Central memory CD8-positive, alpha-beta T cell (primary cell): Measurements from ENCODE around the gene MSTN.

Experiments
- ATAC-seq: fragments of 150-1000 bp; cut with Tn5 transposase; replicated peaks from 2 replicates; pipeline ENCODE4 v1.10.0; 2022; ENCODE audit warnings: mild to moderate bottlenecking, moderate FRiP score, moderate number of reproducible peaks; ENCODE audit not compliant: poor library complexity, severe bottlenecking; ENCODE audit errors: extremely low read depth
- DNase-seq, 2 donors: peaks; one replicate each; pipeline ENCODE4 v3.0.0; 2021; ENCODE audit warnings: low spot score in 2 of 2
- H3K27ac Mint-ChIP-seq: one replicate; pipeline ENCODE4 v1.8.0; 2022; ENCODE audit warnings: low read depth, mild to moderate bottlenecking, moderate library complexity, mixed read lengths
- H3K27me3 Mint-ChIP-seq: one replicate; pipeline ENCODE4 v1.8.0; 2022; ENCODE audit warnings: mixed read lengths
- H3K36me3 Mint-ChIP-seq: one replicate; pipeline ENCODE4 v1.8.0; 2022; ENCODE audit warnings: mild to moderate bottlenecking, moderate library complexity, mixed read lengths; ENCODE audit not compliant: insufficient read depth
- H3K4me1 Mint-ChIP-seq: one replicate; pipeline ENCODE4 v1.8.0; 2022; ENCODE audit warnings: mixed read lengths
- H3K4me3 Mint-ChIP-seq: one replicate; pipeline ENCODE4 v1.8.0; 2022; ENCODE audit warnings: mild to moderate bottlenecking, moderate library complexity, mixed read lengths
- H3K9me3 Mint-ChIP-seq: one replicate; pipeline ENCODE4 v1.8.0; 2022; ENCODE audit warnings: mixed read lengths

Gene MSTN

DNA sequence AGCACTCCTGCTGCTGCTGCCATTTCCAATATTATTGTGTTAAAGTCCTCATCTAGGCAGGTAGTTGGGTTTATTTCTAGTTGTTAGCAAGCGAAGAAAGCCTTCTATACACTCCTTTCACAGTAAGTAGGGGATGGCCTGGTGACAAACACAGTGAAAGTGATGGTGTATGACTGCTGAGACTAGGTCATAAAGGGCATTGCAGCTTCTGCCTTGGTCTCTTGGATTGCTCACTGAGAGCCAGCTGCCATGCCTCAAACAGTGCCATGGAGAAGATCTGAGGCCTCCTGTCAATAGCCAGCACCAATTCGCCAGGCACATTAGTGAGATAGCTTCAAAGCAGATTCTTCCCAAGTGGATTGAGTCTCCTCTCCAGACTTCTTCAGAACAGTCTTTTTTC lies 27.6 kb upstream of the MSTN start:
- H3K27me3 Mint-ChIP-seq, result no peaks in the 10 kb centered on the region
- H3K36me3 Mint-ChIP-seq, result no peaks in the 10 kb centered on the region
- H3K4me1 Mint-ChIP-seq, result no peaks in the 10 kb centered on the region
- ATAC-seq (no peak), DNase-seq (no peak)
- H3K9me3 Mint-ChIP-seq, result no peaks in the 10 kb centered on the region
- H3K4me3 Mint-ChIP-seq, result no peak overlapping the region
- H3K27ac Mint-ChIP-seq, result no peak overlapping the region

DNA sequence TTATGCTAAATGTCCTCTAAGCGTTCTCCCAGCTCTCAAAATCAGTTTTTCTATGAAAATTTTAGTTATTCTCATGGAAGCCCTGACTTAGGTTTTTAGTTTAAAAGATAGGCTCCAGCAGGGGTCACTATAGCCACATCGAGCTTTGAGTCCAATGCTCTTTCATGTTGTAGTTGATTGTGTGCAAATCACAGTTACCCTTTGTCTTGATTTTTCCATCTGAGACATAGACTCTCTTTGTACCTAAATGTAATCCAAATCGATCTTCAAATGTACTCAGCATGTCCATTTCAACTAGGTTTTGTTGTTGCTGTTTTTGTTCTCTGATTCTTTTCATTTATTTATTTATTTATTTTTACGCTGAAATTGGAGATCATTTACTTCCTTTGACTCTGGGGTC lies 26.4 kb upstream of the MSTN start:
- H3K4me3 Mint-ChIP-seq, result no peak overlapping the region
- H3K9me3 Mint-ChIP-seq, result no peaks in the 10 kb centered on the region
- H3K27ac Mint-ChIP-seq, result no peak overlapping the region

DNA sequence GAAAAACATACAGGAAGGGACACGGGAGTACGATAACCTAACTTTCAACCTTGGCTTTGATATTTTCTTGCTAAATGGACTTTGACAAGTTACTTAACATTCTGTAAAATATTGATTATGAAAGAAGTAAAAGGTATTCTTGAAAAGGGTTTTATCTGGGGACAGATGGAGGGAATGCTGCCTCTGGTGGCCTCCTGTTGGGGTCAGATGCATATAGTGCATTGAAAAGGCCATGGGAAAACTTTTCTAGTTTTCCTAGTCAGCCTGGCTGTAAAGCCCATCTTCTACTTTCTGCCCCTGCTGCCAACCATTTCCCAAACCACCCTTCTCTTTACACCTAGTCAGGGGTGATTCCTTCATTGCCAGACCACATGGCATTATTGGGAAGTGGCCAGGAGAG lies 22.2 kb upstream of the MSTN start:
- ATAC-seq (no peak), DNase-seq (no peak)
- no peak overlapping the region for H3K27ac Mint-ChIP-seq
- H3K4me3 Mint-ChIP-seq, result no peak overlapping the region
- no peaks in the 10 kb centered on the region for H3K4me1 Mint-ChIP-seq
- no peaks in the 10 kb centered on the region for H3K9me3 Mint-ChIP-seq
- H3K27me3 Mint-ChIP-seq, result peaks cover 27% of the 10 kb centered on the region
- H3K36me3 Mint-ChIP-seq, result no peaks in the 10 kb centered on the region

More for the DNA sequence above, 26.4 kb upstream of the MSTN start:
- ATAC-seq, result no peak
- Mint-ChIP-seq H3K27me3 (no peaks in the 10 kb centered on the region), H3K4me1 (no peaks in the 10 kb centered on the region), H3K36me3 (no peaks in the 10 kb centered on the region)
- no peak for DNase-seq

DNA sequence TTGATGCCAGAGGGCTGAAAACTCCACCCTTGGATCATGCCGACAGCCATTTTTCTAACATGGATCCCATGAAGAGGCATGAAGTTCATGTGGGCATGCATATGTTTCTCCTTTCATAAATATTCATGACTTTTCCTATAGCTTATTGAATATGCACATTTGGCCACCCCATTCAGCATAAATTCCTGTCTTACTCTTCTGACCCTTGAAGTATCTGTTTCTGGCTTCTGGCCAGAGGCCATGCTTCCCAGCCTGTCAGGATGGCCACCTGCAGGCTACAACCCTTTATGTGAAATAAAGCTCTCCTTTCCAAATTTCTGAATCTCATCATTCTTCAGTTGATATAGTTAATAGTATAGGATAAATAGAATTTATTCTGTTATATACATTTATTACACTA lies 19.6 kb upstream of the MSTN start:
- no peaks in the 10 kb centered on the region for H3K9me3 Mint-ChIP-seq
- H3K27me3 Mint-ChIP-seq, result peaks cover 53% of the 10 kb centered on the region
- no peak overlapping the region for H3K4me3 Mint-ChIP-seq
- ATAC-seq (no peak), DNase-seq (no peak)
- no peak overlapping the region for H3K27ac Mint-ChIP-seq
- H3K36me3 Mint-ChIP-seq, result no peaks in the 10 kb centered on the region
- no peaks in the 10 kb centered on the region for H3K4me1 Mint-ChIP-seq

DNA sequence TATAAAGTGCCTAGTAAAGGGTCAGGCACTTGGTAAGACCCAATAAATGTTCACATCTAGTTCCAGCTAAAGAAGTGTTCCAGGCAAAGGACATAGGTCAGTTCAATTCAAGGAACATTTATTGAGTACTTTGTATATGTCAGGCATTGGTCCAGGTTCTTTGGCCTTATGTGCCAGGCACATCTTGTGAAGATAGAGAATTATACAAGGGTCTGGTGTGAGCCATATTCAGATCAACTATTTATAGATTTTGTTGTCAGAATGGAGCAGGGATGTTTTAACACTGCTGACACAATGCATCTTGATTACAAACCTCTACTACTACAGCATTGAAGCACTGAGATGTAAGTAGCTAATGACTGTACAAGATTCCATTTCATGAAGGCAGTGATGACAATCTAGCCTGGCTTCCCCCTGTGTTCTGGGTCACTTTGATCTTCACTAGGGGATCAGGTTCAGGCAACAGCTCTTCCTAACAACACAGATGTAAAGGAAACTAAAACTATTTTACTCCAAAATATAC lies 18.1 kb upstream of the MSTN start:
- ATAC-seq, result no peak
- Mint-ChIP-seq H3K4me1 (no peaks in the 10 kb centered on the region), H3K9me3 (no peaks in the 10 kb centered on the region), H3K4me3 (no peak overlapping the region), H3K27me3 (peaks cover 60% of the 10 kb centered on the region), H3K27ac (no peak overlapping the region), H3K36me3 (no peaks in the 10 kb centered on the region)
- DNase-seq, result no peak

DNA sequence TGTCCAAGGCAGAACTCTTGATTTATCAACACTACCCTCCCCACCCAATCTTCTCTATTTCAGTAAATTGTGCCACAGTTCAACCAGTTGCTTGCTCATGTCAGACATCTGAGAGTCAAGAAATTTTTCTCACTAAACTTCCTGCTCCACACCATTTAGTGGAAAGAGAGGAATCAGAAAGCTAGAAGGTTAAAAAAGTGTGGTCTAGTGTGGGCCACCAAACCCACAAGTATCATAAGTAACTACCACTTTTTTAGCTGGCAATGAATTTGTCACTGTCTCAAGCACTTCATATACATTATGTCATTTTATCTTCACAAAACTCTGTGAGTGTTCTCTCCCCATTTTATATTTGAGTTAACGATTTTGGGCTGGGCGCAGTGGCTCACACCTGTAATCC lies 16.6 kb upstream of the MSTN start:
- H3K27ac Mint-ChIP-seq, result no peak overlapping the region
- no peaks in the 10 kb centered on the region for H3K9me3 Mint-ChIP-seq
- H3K4me3 Mint-ChIP-seq, result no peak overlapping the region
- H3K36me3 Mint-ChIP-seq, result no peaks in the 10 kb centered on the region
- DNase-seq (no peak), ATAC-seq (no peak)
- H3K27me3 Mint-ChIP-seq, result peaks cover 62% of the 10 kb centered on the region
- H3K4me1 Mint-ChIP-seq, result no peaks in the 10 kb centered on the region

DNA sequence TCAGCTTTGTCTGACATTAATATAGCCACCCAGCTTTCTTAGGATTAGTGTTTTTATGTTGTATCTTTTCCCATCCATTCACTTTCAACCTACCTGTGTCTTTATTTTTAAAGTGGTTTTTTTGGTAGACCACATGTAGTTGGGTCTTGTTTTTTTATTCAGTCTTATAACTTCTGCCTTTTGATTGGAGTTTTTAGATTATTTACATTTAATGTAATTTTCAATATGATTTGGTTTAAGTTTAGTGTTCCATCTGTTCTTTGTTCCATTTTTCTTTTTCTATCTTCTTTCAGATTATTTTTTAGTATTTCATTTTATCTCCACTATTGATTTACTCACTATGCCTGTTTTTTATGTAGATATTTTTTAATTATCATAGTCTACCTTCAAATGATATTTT lies 13.1 kb upstream of the MSTN start:
- no peak for DNase-seq
- no peak overlapping the region for H3K4me3 Mint-ChIP-seq
- no peaks in the 10 kb centered on the region for H3K4me1 Mint-ChIP-seq
- peaks cover 54% of the 10 kb centered on the region for H3K27me3 Mint-ChIP-seq
- H3K27ac Mint-ChIP-seq, result no peak overlapping the region
- no peaks in the 10 kb centered on the region for H3K9me3 Mint-ChIP-seq
- H3K36me3 Mint-ChIP-seq, result no peaks in the 10 kb centered on the region
- no peak for ATAC-seq

DNA sequence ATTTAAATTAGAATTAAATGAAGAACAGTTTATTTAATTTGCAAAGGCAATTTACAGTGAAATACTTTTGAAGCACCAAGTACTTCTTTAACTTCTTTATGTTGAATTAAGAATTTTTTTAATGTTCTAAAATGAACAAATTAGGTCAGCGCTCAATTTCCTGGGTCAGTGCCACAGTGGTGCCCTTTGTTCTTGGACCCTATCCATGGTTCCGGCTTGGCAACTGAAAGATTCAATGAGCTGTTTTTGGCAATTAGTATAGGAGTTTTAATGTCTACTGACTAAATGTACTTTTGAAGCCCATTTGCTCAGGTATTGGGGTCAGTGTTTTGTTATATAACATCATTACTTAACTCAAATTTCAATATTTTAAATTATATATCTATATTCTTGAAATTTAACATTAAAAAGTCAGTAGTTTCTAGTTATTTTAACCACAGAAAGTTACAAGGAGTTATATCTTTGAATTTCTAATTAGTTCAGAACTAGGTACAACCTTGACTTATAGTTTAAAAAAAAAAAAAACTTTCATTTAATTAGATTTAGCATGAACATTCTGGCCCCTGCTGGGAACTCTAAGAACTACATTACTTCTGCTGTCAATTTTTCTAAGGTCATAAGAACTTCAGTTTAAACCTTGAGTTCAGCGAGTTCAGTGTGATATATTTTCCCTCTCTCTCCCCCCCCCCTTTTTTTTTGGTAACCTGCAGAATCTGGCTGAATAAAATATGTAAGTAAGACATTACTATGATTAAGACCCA lies 7.6 kb upstream of the MSTN start:
- Mint-ChIP-seq H3K9me3 (no peaks in the 10 kb centered on the region), H3K27me3 (peaks cover 19% of the 10 kb centered on the region), H3K27ac (no peak overlapping the region), H3K36me3 (no peaks in the 10 kb centered on the region), H3K4me3 (no peak overlapping the region), H3K4me1 (no peaks in the 10 kb centered on the region)
- DNase-seq, result no peak
- ATAC-seq, result peak; percentile 36

DNA sequence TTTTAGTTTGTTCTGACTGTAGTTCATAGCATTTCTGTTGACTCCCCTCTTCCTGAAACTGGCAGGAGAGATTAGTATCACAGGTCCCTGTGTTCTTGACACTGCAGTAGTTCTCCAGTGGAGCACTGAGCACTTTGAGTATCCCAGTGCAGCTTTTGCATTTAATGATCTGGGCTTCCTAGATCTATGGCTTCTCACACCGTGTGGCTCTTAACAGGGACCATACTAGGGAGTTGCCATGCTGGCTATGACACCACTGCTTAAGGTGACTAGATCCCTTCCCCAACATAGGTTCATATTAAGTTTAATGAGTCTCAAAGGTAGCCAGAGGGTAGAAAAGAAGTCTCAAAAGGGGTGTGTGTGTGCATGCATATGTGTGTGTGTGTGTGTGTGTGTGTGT lies 6.2 kb upstream of the MSTN start:
- Mint-ChIP-seq H3K9me3 (no peaks in the 10 kb centered on the region), H3K4me3 (no peak overlapping the region), H3K36me3 (no peaks in the 10 kb centered on the region), H3K4me1 (no peaks in the 10 kb centered on the region), H3K27me3 (peaks cover 19% of the 10 kb centered on the region), H3K27ac (no peak overlapping the region)
- ATAC-seq, result no peak
- DNase-seq, result no peak

DNA sequence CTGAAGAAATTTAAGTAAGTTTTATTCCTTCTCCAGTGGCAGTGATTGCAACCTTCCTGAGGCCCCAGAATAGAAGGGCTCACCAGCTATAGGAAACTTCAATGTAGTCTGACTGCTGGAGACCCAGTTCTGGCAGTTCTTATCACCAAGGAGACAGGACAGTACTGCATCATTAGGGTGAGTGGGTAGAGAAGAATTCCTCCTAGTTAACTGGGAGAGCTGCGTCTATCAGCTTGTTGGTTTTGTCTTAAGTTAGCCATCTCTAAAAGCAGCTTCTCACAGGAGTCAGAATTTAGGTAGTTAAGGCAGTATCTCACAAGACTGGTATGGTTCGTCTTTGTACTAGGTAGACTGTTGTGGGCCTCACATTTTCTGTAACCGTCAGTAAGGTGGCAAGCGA lies 3.3 kb upstream of the MSTN start:
- DNase-seq, result no peak
- H3K9me3 Mint-ChIP-seq, result no peaks in the 10 kb centered on the region
- no peak overlapping the region for H3K27ac Mint-ChIP-seq
- H3K4me1 Mint-ChIP-seq, result no peaks in the 10 kb centered on the region
- no peak overlapping the region for H3K4me3 Mint-ChIP-seq
- H3K36me3 Mint-ChIP-seq, result no peaks in the 10 kb centered on the region
- ATAC-seq, result no peak
- H3K27me3 Mint-ChIP-seq, result peaks cover 9% of the 10 kb centered on the region

DNA sequence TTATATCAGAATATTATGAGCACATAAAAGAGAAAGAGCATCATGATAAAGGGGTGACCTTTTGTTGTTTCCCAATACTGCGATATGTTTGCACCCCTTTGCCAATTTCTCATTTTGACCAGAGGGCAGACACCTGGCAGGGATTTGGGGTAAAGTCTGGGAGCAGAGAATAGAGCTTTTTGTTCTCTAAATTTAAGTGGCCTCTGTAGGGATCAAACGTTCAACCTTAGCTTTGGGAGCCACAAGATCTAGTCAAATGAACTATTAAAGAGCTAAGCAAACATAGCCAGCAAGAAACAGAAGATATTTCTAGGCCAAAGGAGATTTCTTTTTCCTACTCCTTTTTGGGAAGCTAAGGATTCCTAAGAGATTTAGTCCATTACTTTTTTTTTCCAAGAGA lies 1.1 kb upstream of the MSTN start:
- H3K27me3 Mint-ChIP-seq, result peaks cover 9% of the 10 kb centered on the region
- ATAC-seq (no peak), DNase-seq (no peak)
- no peak overlapping the region for H3K27ac Mint-ChIP-seq
- H3K9me3 Mint-ChIP-seq, result no peaks in the 10 kb centered on the region
- H3K36me3 Mint-ChIP-seq, result no peaks in the 10 kb centered on the region
- H3K4me1 Mint-ChIP-seq, result no peaks in the 10 kb centered on the region
- H3K4me3 Mint-ChIP-seq, result no peak overlapping the region

DNA sequence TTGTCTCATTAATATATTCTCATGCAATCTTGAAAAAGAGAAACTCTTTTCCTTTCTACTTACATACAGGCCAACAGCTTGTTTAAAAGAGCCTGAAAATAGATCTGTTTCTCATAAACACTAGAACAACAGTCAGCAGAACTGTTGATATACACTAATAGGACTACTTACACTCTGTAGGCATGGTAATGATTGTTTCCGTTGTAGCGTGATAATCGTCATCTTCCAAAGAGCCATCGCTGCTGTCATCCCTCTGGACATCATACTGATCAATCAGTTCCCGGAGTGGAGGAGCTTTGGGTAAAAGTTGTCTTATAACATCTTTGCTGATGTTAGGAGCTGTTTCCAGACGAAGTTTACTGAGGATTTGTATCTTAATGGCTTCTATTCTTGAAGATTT lies 476 bp downstream of the MSTN start:
- ATAC-seq (no peak), DNase-seq (no peak)
- H3K9me3 Mint-ChIP-seq, result no peaks in the 10 kb centered on the region
- no peaks in the 10 kb centered on the region for H3K36me3 Mint-ChIP-seq
- H3K4me1 Mint-ChIP-seq, result no peaks in the 10 kb centered on the region
- H3K27me3 Mint-ChIP-seq, result no peaks in the 10 kb centered on the region
- H3K4me3 Mint-ChIP-seq, result no peak overlapping the region
- no peak overlapping the region for H3K27ac Mint-ChIP-seq

DNA sequence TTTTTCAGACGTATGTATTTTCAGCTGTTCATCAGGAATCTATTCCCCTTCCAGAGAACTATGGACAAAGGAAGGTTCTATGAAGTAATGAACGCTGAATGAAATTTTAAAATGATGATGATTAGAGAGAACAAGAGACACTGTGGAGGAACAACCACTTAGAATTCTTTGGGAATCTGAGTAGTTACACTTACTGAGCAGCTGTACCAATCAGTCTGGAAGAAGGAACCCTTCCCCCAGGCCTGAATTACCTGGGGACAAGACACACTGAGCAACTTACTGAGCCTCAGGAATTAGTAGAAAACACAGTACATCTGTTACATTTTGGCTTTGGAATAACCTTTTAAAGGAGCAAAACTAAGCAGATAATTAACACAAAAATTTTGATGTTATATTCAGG lies 1.9 kb downstream of the MSTN start:
- H3K9me3 Mint-ChIP-seq, result no peaks in the 10 kb centered on the region
- no peaks in the 10 kb centered on the region for H3K36me3 Mint-ChIP-seq
- no peaks in the 10 kb centered on the region for H3K4me1 Mint-ChIP-seq
- H3K4me3 Mint-ChIP-seq, result no peak overlapping the region
- no peaks in the 10 kb centered on the region for H3K27me3 Mint-ChIP-seq
- no peak overlapping the region for H3K27ac Mint-ChIP-seq
- DNase-seq (no peak), ATAC-seq (no peak)
